SK-N-SH treated with all-trans-retinoic acid at 6 μM for 48 hours (cell line): Measurements from ENCODE around the gene SAG.

Experiments used
- ATAC-seq: fragments of 200-7000 bp; cut with Tn5 transposase; 3 replicates; pipeline ENCODE4 v1.9.1; 2020; ENCODE audit warnings: mild to moderate bottlenecking, moderate library complexity
- ARNTL ChIP-seq: fragments of 450-650 bp; formaldehyde crosslinking; IDR thresholded peaks from 2 replicates; pipeline ENCODE4 v1.5.0; 2020; ENCODE audit warnings: low read depth, mild to moderate bottlenecking, moderate library complexity, borderline replicate concordance
- BACH2 ChIP-seq: fragments of 250-450 bp; sonication (Bioruptor Pico); IDR thresholded peaks from 2 replicates; pipeline ENCODE4 v1.9.0; 2021; ENCODE audit warnings: mild to moderate bottlenecking, borderline replicate concordance
- CREB5 ChIP-seq: fragments of 250-450 bp; sonication (Bioruptor Pico); IDR thresholded peaks from 2 replicates; pipeline ENCODE4 v1.5.1; 2020; ENCODE audit warnings: low read depth, mild to moderate bottlenecking, moderate library complexity
- CSDC2 ChIP-seq: fragments of 250-450 bp; sonication (Bioruptor Pico); IDR thresholded peaks from 2 replicates; pipeline ENCODE4 v1.5.0; 2020; ENCODE audit warnings: mild to moderate bottlenecking, moderate library complexity
- ESRRG ChIP-seq: fragments of 250-450 bp; sonication (Bioruptor Pico); IDR thresholded peaks from 2 replicates; pipeline ENCODE4 v1.6.1; 2021; ENCODE audit warnings: mild to moderate bottlenecking
- ISL1 ChIP-seq: fragments of 250-450 bp; sonication (Bioruptor Pico); IDR thresholded peaks from 2 replicates; pipeline ENCODE4 v2.1.2; 2022; ENCODE audit warnings: mild to moderate bottlenecking, moderate library complexity
- OSR1 ChIP-seq: fragments of 250-450 bp; sonication (Bioruptor Pico); IDR thresholded peaks from 2 replicates; pipeline ENCODE4 v1.8.0; 2022; ENCODE audit warnings: moderate library complexity, mild to moderate bottlenecking, inconsistent platforms
- PPARA ChIP-seq: fragments of 250-450 bp; sonication (Bioruptor Pico); IDR thresholded peaks from 2 replicates; pipeline ENCODE4 v1.5.0; 2020; ENCODE audit warnings: mild to moderate bottlenecking, borderline replicate concordance
- RARB ChIP-seq: fragments of 250-450 bp; sonication (Bioruptor Pico); IDR thresholded peaks from 2 replicates; pipeline ENCODE4 v1.8.0; 2021; ENCODE audit warnings: mild to moderate bottlenecking, moderate library complexity
- SNAI2 ChIP-seq: fragments of 250-450 bp; sonication (Bioruptor Pico); IDR thresholded peaks from 2 replicates; pipeline ENCODE4 v1.5.0; 2020; ENCODE audit warnings: mild to moderate bottlenecking, moderate library complexity
- TCF4 ChIP-seq: fragments of 250-450 bp; sonication (Bioruptor Pico); IDR thresholded peaks from 2 replicates; pipeline ENCODE4 v1.8.0; 2021; ENCODE audit warnings: mild to moderate bottlenecking, moderate library complexity, borderline replicate concordance
- TOX ChIP-seq: fragments of 250-450 bp; sonication (Bioruptor Pico); IDR thresholded peaks from 2 replicates; pipeline ENCODE4 v1.8.0; 2021; ENCODE audit warnings: mild to moderate bottlenecking, moderate library complexity, borderline replicate concordance
- ZC3H10 ChIP-seq: fragments of 250-450 bp; sonication (Bioruptor Pico); IDR thresholded peaks from 2 replicates; pipeline ENCODE4 v1.5.1; 2021; ENCODE audit warnings: mild to moderate bottlenecking, moderate library complexity
- ZFP3 ChIP-seq: fragments of 250-450 bp; sonication (Bioruptor Pico); IDR thresholded peaks from 2 replicates; pipeline ENCODE4 v1.5.0; 2020; ENCODE audit warnings: mild to moderate bottlenecking, moderate library complexity
- ZFP30 ChIP-seq: fragments of 450-650 bp; formaldehyde crosslinking; IDR thresholded peaks from 2 replicates; pipeline ENCODE4 v1.5.0; 2022; ENCODE audit warnings: mild to moderate bottlenecking, moderate library complexity
- ZNF565 ChIP-seq: fragments of 450-650 bp; formaldehyde crosslinking; conservative IDR thresholded peaks from 2 replicates; pipeline ENCODE4 v1.5.0; 2020; ENCODE audit warnings: low read depth, mild to moderate bottlenecking, moderate library complexity
- ZNF70 ChIP-seq: fragments of 450-650 bp; formaldehyde crosslinking; IDR thresholded peaks from 2 replicates; pipeline ENCODE4 v1.5.0; 2020; ENCODE audit warnings: mild to moderate bottlenecking, moderate library complexity
- ZNF8 ChIP-seq: fragments of 450-650 bp; formaldehyde crosslinking; IDR thresholded peaks from 2 replicates; pipeline ENCODE4 v1.5.0; 2020; ENCODE audit warnings: mild to moderate bottlenecking, moderate library complexity
- TF ChIP-seq, protein P1 (sequence below): fragments of 250-450 bp; sonication (Bioruptor Pico); IDR thresholded peaks from 2 replicates; pipeline ENCODE4 v1.5.1; 2021; ENCODE audit warnings: mild to moderate bottlenecking, moderate library complexity
- TF ChIP-seq, protein P2 (sequence below): fragments of 250-450 bp; sonication (Bioruptor Pico); IDR thresholded peaks from 2 replicates; pipeline ENCODE4 v1.5.0; 2020; ENCODE audit warnings: mild to moderate bottlenecking, moderate library complexity
- TF ChIP-seq, protein P3 (sequence below): fragments of 250-450 bp; sonication (Bioruptor Pico); IDR thresholded peaks from 2 replicates; pipeline ENCODE4 v1.8.0; 2020; ENCODE audit warnings: mild to moderate bottlenecking, moderate library complexity, borderline replicate concordance

Gene SAG

DNA sequence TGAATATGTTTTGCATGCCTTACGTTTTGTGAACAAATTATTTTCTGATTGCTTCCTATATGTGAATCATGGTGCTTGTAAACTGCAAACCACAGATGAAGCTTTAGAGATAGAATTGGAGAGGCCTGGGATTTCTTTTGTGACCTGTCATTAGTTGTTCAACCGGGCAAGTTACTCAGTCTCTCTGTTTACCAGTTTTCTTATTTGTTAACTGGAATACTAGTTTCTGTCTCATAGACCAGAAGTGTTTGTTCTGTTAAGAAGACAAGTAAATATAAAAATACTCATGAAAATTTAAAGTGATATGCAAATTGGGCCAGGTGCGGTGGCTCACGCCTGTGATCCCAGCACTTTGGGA is 74.0 kb downstream of the SAG start:
- no peak for ATAC-seq
- TF ChIP-seq CREB5 = no peak
- TF ChIP-seq ZNF8 (CRISPR knock-in tag) = no peak
- no peak for TF ChIP-seq SNAI2
- TF ChIP-seq, protein P1, sequence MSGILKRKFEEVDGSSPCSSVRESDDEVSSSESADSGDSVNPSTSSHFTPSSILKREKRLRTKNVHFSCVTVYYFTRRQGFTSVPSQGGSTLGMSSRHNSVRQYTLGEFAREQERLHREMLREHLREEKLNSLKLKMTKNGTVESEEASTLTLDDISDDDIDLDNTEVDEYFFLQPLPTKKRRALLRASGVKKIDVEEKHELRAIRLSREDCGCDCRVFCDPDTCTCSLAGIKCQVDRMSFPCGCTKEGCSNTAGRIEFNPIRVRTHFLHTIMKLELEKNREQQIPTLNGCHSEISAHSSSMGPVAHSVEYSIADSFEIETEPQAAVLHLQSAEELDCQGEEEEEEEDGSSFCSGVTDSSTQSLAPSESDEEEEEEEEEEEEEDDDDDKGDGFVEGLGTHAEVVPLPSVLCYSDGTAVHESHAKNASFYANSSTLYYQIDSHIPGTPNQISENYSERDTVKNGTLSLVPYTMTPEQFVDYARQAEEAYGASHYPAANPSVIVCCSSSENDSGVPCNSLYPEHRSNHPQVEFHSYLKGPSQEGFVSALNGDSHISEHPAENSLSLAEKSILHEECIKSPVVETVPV = no peak
- TF ChIP-seq, protein P2, sequence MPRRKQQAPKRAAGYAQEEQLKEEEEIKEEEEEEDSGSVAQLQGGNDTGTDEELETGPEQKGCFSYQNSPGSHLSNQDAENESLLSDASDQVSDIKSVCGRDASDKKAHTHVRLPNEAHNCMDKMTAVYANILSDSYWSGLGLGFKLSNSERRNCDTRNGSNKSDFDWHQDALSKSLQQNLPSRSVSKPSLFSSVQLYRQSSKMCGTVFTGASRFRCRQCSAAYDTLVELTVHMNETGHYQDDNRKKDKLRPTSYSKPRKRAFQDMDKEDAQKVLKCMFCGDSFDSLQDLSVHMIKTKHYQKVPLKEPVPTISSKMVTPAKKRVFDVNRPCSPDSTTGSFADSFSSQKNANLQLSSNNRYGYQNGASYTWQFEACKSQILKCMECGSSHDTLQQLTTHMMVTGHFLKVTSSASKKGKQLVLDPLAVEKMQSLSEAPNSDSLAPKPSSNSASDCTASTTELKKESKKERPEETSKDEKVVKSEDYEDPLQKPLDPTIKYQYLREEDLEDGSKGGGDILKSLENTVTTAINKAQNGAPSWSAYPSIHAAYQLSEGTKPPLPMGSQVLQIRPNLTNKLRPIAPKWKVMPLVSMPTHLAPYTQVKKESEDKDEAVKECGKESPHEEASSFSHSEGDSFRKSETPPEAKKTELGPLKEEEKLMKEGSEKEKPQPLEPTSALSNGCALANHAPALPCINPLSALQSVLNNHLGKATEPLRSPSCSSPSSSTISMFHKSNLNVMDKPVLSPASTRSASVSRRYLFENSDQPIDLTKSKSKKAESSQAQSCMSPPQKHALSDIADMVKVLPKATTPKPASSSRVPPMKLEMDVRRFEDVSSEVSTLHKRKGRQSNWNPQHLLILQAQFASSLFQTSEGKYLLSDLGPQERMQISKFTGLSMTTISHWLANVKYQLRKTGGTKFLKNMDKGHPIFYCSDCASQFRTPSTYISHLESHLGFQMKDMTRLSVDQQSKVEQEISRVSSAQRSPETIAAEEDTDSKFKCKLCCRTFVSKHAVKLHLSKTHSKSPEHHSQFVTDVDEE (CRISPR knock-in tag) = no peak
- TF ChIP-seq RARB = no peak
- no peak for TF ChIP-seq ZC3H10 (CRISPR knock-in tag)
- no peak for TF ChIP-seq ESRRG (CRISPR knock-in tag)
- no peak for TF ChIP-seq ZNF70 (CRISPR knock-in tag)
- no peak for TF ChIP-seq PPARA
- TF ChIP-seq, protein P3, sequence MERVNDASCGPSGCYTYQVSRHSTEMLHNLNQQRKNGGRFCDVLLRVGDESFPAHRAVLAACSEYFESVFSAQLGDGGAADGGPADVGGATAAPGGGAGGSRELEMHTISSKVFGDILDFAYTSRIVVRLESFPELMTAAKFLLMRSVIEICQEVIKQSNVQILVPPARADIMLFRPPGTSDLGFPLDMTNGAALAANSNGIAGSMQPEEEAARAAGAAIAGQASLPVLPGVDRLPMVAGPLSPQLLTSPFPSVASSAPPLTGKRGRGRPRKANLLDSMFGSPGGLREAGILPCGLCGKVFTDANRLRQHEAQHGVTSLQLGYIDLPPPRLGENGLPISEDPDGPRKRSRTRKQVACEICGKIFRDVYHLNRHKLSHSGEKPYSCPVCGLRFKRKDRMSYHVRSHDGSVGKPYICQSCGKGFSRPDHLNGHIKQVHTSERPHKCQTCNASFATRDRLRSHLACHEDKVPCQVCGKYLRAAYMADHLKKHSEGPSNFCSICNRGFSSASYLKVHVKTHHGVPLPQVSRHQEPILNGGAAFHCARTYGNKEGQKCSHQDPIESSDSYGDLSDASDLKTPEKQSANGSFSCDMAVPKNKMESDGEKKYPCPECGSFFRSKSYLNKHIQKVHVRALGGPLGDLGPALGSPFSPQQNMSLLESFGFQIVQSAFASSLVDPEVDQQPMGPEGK (CRISPR knock-in tag) = no peak
- no peak for TF ChIP-seq CSDC2 (CRISPR knock-in tag)
- TF ChIP-seq OSR1 (CRISPR knock-in tag) = no peak
- no peak for TF ChIP-seq TCF4 (CRISPR knock-in tag)
- no peak for TF ChIP-seq TOX (CRISPR knock-in tag)
- no peak for TF ChIP-seq ZNF565
- TF ChIP-seq ZFP3 = no peak
- no peak for TF ChIP-seq ARNTL (CRISPR knock-in tag)
- no peak for TF ChIP-seq ISL1

- no peak for ATAC-seq
- TF ChIP-seq SNAI2 (no peak), ZNF70 (CRISPR knock-in tag) (no peak), ZNF8 (CRISPR knock-in tag) (no peak), BACH2 (no peak), ARNTL (CRISPR knock-in tag) (no peak), ZFP30 (CRISPR knock-in tag) (no peak), PPARA (no peak), ZFP3 (no peak), ISL1 (no peak), ZC3H10 (CRISPR knock-in tag) (no peak), RARB (no peak)
- TF ChIP-seq, protein P3 (CRISPR knock-in tag) = no peak
- TF ChIP-seq, protein P2 (CRISPR knock-in tag) = no peak
These were observed 76.4 kb downstream of the SAG start for GRCh38 chr2:233384015-233384414.
